ENCODE results near the gene ATG4B. TPM values are rescaled to one million over a fixed set of nuclear protein-coding genes. Genes with fewer than 3 reads are reported as not detected.
"Not testable (repeated sequence)": the region's sequence is repeated elsewhere in the genome, so short reads cannot be mapped to it uniquely, and the experiment has no call there.

Gene ATG4B
- total RNA-seq, result 93.2 TPM

DNA sequence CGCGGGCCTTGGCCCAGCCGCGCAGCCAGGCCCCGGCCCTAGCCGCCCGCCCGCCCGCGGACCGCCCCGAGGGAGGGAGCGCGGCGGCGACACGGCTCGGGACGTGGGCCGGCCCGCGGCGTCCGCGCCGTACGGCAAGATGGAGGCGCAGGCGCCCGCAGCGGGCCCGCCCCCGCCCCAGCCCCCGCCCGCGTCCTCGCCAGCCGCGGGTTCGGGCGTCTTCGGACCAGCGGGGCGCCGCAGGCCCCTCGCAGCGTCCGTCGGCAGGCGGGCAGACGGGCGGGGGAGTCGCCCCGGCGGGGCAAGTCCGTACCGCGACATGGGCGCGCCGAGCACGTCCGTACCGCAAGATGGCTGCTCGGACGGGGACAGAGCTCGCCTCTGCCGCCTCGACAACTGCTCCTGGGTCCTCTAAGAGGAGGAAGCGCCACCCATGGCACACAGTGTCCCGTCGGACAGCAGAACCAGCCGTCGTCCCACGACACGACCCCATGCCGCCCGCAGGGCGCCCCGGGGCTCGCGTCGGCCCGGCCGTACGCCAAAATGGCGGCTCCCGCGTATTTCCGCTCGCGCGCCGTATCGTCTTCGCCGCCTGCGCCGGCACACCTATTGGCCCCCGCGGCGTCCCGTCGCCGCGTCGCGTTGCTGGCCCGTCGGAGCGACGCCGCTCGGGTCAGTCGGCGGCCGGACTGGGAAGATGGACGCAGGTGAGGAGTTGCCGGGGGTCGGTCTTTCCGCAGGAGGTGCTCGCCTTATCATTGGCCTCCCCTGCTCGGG lies at the start of gene ATG4B, which contains the start of gene THAP4:
TSS of gene ATG4B (plus strand) at position 676 of the 777 bp plus-strand sequence. CDS start at position 698, 22 bp downstream.
TSS of gene THAP4 (minus strand) at position 141 of the 777 bp plus-strand sequence. CDS start 141 bp downstream, outside the sequence.
- peak; percentile 78 to 84 (median 81) for DNase-seq (ENCODE audit: low read depth in 2 of 3, low spot score in 2 of 3)

DNA sequence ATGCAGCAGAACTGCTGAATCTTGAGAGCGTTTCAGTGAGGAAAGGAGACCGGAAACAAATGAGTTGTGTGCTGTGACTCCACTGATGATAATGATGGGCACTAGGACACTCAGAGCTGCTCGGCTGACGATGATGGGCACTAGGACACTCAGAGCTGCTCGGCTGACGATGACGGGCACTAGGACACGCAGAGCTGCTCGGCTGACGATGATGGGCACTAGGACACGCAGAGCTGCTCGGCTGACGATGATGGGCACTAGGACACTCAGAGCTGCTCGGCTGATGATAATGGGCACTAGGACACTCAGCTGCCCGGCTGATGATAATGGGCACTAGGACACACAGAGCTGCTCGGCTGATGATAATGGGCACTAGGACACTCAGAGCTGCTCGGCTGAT lies 47.6 kb upstream of the ATG4B start:
- not testable (repeated sequence) for DNase-seq (ENCODE audit: low read depth in 2 of 3, low spot score in 2 of 3)

DNA sequence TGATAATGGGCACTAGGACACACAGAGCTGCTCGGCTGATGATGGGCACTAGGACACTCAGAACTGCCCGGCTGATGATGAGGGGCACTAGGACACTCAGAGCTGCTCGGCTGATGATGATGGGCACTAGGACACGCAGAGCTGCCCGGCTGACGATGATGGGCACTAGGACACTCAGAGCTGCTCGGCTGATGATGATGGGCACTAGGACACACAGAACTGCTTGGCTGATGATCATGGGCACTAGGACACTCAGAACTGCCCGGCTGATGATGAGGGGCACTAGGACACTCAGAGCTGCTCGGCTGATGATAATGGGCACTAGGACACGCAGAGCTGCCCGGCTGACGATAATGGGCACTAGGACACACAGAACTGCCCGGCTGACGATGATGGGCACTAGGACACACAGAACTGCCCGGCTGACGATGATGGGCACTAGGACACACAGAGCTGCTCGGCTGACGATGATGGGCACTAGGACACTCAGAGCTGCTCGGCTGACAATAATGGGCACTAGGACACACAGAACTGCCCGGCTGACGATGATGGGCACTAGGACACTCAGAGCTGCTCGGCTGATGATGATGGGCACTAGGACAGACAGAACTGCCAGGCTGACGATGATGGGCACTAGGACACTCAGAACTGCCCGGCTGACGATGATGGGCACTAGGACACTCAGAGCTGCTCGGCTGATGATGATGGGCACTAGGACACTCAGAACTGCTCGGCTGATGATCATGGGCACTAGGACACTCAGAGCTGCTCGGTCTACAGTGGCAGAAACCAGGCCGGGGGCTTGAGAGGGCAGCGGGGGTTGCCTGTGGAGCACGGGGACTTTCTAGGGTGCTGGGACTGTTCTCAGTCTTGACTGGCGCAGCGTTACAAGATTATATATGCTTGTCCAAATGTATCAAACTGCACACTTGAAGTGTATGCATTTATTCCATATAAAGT lies 46.7 kb upstream of the ATG4B start:
- DNase-seq (ENCODE audit: low read depth in 2 of 3, low spot score in 2 of 3), result not testable (repeated sequence)

DNA sequence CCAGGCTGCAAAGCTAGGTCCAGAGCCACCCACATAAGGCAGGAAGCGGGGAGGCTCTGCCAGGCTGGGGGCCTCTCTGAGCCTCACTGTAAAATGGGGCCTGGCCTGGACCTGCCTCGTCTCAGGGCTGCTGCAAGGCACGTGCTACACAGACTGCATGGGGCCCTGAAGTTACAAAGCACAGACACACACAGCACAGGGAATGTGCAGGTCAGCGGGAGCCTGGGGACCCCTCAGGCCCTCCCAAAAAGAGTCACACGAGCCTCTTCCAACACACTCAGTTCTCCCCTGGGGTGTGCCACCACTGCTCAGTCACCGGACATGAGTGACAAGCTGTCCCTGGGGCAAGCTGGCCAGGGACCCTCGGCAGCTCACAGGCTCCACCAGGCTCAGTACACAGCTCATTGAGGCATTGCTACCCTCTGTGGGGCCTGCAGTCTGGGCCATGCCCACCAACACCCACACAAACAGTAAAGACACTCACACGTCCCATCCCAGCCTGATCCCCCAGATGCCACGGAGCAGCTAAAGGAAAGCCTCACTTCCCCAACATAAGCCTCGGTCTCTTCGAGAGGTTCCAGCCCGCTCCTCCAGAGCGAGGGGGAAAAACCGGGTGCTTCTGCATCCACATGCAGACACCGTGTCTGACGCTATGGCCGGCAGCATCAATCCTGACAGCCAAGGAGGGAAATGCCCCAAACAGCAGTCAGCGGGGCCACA lies 45.2 kb upstream of the ATG4B start:
- DNase-seq (ENCODE audit: low read depth in 2 of 3, low spot score in 2 of 3), result no peak

DNA sequence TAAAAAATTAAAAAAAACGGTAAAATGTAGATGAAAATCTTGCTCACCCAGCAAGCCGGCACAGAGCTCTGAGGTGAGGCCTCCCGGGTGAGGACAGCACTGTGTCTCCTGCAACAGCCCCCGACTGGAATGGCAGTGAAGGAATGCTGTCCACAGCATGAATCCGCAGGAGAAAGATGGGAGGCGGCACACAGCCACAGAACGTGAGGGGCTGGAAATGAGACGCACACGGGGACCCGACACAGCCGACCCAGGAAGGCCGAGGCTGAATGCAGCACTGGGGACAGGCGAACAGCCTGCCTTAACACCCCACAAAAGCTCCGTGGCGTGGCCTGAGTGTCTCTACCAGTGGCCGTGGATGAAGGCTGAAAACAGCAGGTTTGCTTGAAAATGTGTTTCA lies 44.2 kb upstream of the ATG4B start:
- no peak for DNase-seq (ENCODE audit: low read depth in 2 of 3, low spot score in 2 of 3)

DNA sequence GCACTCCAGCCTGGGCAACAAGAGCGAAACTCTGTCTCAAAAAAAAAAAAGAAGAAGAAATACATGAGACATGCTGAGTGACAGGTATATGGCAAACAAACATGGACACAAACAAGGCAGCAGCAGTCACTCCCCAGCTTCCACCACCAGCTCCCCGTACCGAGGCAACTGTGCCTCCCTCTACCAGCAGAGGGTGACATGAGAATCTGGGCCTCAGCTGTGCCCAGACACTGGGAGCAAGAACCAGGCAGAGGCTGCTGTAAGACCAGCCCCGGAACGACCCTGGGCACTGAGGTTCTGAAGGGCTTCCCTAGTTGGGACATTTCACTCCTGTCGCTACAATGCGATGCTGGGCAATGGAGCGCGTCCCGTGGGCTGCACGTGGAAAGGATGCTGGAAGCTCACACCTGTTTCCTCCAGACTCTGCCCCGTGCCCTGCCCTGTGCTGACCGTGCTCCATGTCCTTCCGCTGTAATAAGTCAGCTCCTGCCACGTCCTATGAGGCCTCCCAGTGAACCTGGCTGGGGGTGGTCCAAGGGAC lies 41.8 kb upstream of the ATG4B start:
- DNase-seq (ENCODE audit: low read depth in 2 of 3, low spot score in 2 of 3), result peak in 1 of 3 donors; percentile 20

DNA sequence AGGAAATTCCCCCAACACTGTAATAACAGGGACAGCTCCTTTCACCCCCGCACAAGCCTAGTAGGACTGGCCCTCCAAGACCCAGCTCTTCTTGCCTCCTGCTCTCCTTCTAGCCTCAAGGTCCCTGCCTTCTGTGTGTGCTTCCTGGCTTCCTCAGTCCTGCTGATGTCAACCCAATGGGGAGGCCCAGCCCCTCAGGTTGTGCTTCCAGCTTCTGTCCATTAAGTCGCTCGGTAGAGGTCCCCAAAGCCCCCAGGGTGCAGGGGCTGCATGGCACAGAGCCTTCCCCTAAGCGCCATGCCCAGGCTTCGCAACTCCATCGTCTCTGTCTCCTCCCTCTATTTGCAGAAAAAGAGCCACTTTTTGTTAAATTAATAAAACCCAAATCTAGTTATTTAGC lies 39.9 kb upstream of the ATG4B start:
- DNase-seq (ENCODE audit: low read depth in 2 of 3, low spot score in 2 of 3), result no peak

DNA sequence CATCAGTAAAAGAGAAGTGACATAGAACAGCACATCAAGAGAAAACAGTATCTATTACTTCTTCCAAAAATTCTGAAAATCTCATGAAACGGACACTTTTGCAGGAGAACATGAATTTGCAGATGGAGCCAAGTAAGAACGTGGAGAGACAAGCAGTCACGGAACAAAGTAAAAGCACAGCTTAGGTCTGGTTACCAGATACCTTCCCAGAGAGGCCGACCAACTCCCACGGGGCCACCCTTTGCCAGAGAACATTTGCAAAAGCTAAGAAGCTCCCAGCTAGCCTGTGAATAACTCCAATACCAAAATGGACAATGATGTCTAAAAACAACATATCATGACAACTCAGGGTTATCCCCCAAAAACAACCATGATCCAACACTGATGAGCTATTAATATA lies 39.4 kb upstream of the ATG4B start:
- no peak for DNase-seq (ENCODE audit: low read depth in 2 of 3, low spot score in 2 of 3)

DNA sequence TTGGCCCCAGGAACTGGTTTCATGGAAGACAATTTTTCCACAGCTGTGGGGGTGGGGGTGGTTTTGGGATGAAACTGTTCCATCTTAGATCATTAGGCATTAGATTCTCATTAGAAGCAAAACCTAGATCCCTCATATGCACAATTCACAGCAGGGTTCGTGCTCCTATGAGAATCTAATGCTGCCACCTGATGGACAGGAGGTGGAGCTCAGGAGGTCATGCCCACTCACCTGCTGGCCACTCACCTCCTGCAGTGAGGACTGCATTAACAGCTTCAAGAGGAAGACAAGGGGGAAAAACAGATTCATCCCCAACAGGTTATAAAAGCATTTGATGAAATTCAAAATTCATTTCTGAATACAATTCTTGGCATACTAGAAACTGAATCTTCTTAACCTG lies 39.0 kb upstream of the ATG4B start:
- DNase-seq (ENCODE audit: low read depth in 2 of 3, low spot score in 2 of 3), result peak in 1 of 3 donors; percentile 22

DNA sequence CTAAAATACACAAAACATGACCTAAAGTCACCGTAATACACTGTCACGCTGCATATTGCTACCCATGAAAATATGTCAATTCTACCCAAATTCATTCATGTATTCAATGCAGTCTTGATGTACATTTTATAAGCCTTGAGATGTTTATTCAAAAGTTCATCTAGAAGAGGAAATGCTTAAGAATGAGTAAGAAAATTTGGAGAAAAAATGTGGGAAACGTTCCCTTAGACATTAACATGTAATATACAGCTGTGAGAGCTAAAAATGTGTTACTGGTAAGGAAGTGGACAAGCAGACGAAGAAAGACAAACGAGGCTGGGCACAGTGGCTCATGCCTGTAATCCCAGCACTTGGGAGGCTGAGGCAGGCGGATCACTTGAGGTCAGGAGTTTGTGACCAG lies 37.9 kb upstream of the ATG4B start:
- DNase-seq (ENCODE audit: low read depth in 2 of 3, low spot score in 2 of 3), result no peak

DNA sequence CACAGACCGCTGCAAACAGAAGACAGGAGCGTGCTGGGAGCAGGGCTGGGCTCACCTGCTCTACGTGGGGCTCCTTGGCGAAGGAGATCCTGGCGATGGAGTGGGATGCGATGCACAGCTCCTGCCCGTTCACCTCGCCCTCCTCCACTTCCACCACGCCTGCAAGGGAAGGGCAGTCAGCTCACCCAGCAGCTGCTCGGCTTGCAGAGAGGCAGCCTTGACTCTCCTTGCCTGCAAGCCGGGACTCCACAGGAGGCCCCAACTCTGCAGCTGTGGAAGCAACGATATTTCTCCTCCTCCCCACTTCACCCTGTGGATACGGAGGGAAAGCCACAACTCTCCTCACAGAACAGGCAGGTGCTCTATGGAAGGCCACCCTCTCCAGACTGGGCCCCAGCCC lies 35.7 kb upstream of the ATG4B start:
- no peak for DNase-seq (ENCODE audit: low read depth in 2 of 3, low spot score in 2 of 3)

DNA sequence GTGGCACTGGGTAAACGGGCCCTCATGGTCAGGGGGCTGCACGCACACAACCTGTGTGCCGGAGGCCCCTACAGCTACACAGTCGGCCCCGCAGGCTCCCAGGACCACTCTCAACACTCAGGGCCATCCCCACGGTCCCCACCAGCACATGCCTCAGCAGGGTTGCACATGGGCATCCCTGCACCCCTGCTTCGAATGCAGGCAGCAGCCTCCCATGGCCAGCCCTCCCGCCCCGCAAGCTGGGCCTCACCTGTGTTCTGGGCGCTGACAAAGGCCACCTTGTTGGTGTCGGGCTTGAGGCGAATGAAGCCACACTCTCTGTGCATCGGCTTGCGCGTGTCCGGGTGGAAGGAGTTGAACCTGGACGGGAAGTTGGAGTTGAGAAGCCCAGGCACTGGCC lies 34.8 kb upstream of the ATG4B start:
- no peak for DNase-seq (ENCODE audit: low read depth in 2 of 3, low spot score in 2 of 3)

DNA sequence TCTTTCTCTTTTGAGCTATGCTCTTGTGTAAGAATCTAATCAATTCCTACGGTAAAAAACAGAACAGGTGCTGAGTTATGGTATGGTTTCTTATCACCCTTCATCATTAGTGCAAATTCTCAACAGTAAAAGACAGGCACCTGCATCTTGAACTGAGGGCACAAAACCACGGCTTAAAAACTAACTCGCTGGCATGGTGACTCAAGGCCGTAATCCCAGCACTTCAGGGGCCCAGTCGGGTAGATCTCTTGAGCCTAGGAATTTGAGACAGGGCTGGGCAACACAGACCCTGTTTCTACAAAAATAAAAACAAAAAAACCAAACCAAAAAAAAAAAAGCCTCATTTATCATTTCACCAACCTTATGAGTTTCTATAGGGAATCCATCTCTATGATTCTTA lies 33.8 kb upstream of the ATG4B start:
- DNase-seq (ENCODE audit: low read depth in 2 of 3, low spot score in 2 of 3), result no peak

DNA sequence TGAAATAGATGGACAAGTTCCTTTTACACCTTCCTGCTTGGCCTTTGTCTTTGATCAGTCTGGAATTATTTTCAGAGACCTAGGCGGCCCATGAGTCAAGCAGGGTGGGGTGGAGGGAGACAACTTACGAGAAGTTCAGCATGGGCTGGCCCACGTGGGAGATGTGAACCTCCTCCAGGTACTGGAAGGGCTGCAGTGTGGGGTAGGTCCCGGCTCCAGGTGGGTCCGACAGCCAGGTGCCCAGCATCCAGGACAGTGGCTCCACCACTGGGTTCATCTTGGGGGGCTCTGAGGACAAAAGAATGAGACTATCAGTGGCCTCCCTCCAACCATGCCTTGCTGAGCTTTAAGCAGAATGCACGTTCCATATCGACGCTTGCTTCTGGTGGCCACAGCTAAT lies 31.3 kb upstream of the ATG4B start:
- DNase-seq (ENCODE audit: low read depth in 2 of 3, low spot score in 2 of 3), result no peak

DNA sequence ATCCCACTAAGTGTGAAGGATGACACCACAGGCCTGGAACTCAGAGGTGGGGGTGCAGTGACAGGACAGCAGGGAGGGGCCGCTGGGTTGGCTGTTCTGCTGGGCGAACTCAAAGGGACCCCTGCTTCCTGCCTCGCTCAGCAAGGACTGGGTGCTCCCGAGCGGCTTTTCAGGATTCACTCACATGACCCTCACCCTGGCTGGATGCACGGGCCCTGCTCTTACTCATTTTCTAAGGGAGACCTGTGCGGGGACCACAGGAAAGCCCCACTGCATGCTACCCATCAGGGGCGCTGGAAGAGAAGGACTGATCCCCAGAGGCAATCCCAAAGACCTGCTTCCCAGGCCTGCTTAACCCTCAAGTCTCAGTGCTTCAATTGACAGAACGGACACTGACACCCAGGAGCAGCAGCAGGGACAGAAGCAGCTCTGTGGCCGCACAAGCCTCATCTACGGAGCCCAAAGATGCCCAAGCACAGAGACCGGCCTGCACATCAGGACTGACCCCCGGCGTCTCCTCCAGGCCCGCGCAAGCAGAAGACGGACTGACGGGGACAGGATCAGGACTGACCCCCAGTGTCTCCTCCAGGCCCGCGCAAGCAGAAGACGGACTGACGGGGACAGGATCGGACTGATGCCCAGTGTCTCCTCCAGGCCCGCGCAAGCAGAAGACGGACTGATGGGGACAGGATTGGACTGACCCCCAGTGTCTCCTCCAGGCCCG lies 30.2 kb upstream of the ATG4B start:
- DNase-seq (ENCODE audit: low read depth in 2 of 3, low spot score in 2 of 3), result no peak

DNA sequence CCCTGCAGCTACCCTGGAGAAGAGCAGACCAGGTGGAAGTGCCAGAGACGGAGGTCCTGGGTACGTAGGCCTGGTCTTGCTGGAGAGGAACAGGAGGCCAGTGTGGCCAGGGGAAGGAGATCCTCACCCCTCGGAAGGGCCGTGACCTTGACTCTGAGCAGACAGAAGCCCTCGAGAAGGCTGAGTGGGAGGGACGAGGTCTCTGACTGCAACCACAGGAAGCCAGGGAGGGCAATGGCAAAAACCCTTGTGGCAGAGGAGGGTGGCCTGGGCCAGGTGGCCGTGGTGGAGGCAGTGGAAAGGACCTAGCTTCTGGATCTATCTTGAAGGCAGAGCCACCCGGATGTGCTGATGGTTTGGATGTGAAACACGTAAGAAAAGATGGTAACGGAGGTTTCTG lies 28.6 kb upstream of the ATG4B start:
- no peak for DNase-seq (ENCODE audit: low read depth in 2 of 3, low spot score in 2 of 3)

DNA sequence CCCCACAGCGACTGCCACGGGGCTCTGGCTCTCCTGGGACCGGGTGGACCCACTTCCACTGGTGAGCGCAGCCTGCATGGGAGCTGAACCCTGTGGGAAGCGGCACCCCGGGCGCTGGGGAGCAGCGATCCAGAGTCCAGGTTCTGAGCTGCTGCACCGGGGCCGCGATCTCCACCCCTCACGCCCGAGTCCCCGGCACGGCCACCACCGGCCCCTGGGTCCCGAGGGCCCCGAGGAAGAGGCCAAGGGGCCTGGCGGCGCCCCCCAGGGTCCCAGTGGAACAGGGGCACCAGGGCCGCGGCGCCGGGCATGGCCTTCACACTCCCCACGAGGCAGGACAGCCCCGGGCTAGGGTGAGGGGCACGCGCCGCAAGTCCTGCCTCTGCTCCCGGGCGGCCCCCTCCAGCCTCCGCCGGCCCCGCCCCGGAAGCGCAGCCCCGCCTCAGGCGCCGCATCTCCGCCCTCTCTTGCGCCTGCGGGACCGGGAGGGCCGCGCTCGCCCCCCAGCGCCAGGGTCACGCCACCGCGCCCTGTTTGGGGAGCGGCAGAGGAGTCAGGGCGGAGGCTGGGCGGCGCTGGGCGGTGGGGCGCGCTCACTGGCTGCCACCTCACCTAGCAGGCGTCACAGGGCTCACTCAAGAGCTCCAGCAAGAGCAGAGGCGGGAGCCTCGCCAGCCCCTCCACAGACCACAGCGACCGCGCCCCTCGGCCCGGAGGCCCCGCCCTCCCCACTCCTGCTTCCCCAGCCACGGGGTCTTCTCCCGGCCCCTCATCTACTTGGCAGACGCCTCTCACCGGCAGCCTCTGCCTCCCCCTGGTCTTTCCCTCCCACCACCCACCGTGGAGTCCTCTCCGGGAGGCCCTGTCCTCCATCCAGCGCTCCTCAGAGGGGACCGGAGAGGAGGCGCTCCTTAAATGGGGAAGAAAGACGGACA lies 27.4 kb upstream of the ATG4B start:
- peak; percentile 77 to 95 (median 95) for DNase-seq (ENCODE audit: low read depth in 2 of 3, low spot score in 2 of 3)

DNA sequence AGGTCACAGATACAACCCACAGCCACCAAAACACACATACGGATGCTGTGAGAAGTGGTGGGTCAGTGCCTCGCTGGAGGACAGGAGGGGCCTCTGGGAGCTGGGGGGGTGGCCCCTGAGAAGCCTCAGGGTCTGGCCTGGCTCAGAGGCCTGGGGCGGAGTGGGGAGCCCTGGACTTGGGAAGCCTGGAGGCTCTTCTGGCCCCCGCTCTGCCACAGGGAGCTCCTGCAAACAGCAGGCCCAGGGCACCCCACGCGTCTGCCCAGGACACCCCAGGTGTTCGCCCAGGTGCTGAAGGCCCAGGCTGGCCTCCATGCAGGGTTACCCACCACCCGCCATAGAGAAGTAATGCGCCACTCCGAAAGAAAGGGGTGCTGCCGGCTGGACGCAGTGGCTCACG lies 26.4 kb upstream of the ATG4B start:
- no peak for DNase-seq (ENCODE audit: low read depth in 2 of 3, low spot score in 2 of 3)

Measured in hematopoietic multipotent progenitor cell (in vitro differentiated cells).